WI38 (cell line): Measurements from ENCODE around the gene PGBD1.
"Not testable (repeated sequence)": the region's sequence is repeated elsewhere in the genome, so short reads cannot be mapped to it uniquely, and the experiment has no call there.

Experiments used
- H3K4me3 ChIP-seq: 2 replicates; pipeline ENCODE4 v1.5.1; 2011; ENCODE audit warnings: low read depth, mild to moderate bottlenecking, control low read depth, low read length
- TF ChIP-seq, protein P1 (sequence below): IDR thresholded peaks from 2 replicates; pipeline ENCODE4 v1.5.1; 2012; ENCODE audit warnings: low read depth, mild to moderate bottlenecking, control low read depth, low read length

The PGBD1 gene

DNA sequence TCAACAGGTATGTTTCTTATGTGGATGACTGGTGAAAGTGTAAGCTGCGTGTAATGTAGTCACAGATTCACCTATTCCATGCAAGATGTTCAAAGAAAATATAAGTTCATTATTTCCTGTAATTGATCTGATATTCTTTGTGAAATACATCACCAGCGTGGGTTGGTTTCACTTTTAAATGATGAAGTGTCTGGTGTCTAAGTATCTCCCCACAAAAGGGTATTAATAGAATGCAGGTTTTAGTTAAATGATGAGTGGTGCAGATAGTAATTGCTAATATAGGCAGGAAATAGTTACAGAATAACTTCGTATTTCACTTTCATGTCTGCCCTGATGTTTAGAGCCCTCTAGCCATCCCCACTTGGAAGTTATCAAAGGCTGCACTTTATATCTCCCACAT, 22.2 kb downstream of the PGBD1 start:
- TF ChIP-seq, protein P1, sequence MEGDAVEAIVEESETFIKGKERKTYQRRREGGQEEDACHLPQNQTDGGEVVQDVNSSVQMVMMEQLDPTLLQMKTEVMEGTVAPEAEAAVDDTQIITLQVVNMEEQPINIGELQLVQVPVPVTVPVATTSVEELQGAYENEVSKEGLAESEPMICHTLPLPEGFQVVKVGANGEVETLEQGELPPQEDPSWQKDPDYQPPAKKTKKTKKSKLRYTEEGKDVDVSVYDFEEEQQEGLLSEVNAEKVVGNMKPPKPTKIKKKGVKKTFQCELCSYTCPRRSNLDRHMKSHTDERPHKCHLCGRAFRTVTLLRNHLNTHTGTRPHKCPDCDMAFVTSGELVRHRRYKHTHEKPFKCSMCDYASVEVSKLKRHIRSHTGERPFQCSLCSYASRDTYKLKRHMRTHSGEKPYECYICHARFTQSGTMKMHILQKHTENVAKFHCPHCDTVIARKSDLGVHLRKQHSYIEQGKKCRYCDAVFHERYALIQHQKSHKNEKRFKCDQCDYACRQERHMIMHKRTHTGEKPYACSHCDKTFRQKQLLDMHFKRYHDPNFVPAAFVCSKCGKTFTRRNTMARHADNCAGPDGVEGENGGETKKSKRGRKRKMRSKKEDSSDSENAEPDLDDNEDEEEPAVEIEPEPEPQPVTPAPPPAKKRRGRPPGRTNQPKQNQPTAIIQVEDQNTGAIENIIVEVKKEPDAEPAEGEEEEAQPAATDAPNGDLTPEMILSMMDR, result no peak
- H3K4me3 ChIP-seq, result no peak overlapping the region

DNA sequence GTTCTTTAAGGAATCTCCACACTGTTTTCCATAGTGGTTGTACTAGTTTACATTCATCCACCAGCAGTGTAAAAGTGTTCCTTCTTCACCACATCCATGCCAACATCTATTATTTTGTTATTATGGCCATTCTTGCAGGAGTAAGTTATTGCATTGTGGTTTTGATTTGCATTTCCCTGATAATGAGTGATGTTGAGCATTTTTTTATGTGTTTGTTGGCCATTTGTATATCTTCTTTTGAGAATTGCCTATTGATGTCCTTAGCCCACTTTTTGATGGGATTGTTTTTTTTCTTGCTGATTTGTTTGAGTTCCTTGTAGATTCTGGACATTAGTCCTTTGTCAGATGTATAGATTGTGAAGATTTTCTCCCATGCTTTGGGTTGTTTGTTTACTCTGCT, 25.0 kb downstream of the PGBD1 start:
- H3K4me3 ChIP-seq, result not testable (repeated sequence)

DNA sequence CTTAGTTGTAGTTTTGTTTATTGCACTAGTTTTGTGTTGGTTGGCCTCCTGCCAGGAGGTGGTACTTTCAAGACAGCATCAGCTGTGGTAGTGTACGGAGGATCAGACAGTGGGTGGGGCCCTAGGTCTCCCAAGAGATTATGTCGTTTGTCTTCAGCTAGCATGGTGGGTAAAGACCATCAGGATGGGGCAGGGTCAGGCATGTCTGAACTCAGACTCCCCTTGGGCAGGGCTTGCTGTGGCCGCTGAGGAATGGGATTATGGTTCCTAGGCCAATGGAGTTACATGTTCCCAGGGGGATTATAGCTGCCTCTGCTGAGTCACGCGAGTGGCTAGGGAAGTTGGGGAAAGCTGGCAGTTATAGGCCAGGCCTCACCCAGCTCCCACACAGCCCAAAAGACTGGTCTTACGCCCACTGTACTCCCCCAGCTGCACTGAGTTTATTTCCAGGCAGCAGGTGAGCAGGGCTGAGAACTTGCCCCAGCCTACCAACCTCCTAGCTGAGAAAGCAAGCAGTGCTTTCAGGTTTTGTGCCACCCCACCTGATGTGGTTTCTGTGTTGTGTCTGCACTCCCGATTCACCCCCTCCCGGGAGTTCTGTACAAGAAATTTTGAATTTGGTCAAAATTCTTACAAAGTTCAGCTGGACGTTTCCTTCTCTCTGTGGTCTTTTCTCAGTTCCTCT, 29.9 kb downstream of the PGBD1 start:
- TF ChIP-seq, protein P1, result no peak

DNA sequence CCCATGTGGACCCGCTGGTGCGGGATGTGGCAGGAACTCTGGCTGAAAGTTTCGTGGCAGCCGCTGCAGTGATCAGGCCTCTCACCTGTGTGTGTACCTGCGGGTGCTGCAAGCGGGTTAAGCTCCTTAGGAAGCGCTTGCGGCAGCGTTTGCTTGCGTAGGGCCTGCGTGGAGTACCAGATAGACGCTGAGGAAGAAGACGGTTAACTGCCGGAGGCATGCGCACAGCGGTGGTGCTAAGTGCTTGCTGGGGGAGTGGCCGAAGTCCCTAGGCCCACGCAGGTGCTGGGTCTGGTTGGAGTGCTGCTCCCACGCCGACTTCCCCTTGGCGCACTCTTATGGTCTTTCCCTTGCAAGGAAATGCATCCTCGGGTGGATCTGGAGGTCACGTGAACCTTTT, 31.6 kb downstream of the PGBD1 start:
- TF ChIP-seq, protein P1, result no peak
- no peak overlapping the region for H3K4me3 ChIP-seq

More for the DNA sequence above, 29.9 kb downstream of the PGBD1 start:
- H3K4me3 ChIP-seq, result no peak overlapping the region

DNA sequence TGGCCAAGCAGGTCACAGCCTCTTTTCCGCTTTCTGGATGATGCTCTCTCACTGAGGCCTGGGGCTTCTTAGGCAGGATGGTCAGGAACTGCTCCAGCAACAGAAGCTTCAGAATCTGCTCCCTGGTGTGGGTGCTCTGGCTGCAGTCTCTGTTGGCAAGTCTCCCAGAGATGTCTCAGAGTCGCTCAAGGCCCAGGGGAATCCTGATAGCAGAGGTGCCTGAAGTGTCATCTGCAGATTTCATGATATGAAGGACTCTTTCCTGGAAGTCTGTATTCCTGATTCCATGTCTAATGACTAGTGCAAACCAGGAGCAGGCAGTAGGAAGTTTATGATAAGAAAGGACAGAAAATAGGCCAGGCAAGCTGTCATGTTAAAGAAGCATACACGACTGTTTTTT, 34.3 kb downstream of the PGBD1 start:
- TF ChIP-seq, protein P1, result no peak

DNA sequence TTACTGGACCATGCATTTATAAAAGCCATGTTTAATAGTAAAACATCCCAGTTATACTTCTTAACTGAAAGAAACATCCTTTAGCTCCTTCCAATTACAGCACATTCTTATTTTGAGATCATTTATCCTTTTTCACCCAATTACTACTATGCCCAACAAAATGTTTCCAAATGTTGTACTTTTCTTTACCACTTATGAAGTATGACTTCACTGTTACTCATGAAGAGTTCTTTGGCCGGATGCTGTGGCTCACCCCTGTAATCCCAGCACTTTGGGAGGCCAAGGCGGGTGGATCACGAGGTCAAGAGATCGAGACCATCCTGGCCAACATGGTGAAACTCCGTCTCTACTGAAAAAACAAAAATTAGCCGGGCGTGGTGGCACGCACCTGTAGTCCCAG, 36.5 kb downstream of the PGBD1 start:
- not testable (repeated sequence) for H3K4me3 ChIP-seq

More for the DNA sequence above, 34.3 kb downstream of the PGBD1 start:
- no peak overlapping the region for H3K4me3 ChIP-seq

DNA sequence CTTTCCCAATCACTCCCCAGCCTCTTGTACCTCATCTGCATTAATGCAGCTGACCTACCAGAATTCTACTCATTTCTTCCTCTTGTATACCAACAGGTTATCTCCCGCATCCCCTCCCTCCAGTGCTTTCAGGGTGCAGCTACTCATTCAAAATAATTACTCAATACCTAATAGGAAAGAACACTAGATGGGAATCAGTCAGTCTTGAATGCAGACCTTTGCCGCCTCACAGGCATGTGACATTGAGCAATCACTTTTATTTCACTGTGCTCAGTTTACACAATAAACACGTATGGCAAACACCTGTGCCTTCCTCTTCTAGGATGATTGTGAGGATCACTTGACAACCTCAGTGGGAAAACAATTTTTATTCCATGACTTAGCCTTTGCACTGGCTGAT, 41.3 kb downstream of the PGBD1 start:
- TF ChIP-seq, protein P1, result no peak
- H3K4me3 ChIP-seq, result no peak overlapping the region

DNA sequence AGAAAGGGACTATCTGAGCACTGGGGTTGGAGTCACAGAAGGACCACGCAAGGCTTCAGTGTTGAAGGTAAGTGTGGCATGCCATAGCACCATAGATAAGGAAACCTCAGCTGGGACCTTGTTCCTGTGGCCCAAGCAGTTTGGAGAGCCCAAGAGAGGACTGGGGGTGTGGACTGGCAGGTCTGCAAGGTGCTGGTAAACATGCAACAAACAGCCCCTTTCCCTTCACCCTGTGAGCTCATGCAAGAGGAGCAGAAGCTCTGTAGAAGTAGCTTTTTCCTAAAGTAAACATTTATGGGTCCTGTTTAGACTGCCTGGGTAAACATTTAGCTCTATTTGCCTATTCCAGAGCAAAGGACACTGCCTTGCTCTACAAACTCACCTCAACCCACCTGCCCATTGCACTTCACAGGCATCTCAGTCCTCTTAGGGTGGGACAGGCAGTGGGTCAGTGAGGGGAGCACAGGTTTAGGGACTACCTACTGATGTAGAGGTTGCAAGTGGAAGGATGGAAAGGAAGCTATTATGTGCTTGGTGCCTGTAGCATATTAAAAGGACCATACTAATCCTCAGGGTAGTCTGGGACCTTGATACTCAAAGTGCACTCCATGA, 42.5 kb downstream of the PGBD1 start:
- TF ChIP-seq, protein P1, result no peak
- no peak overlapping the region for H3K4me3 ChIP-seq
